SK-N-MC (cell line): ENCODE data around the gene GALNTL6.

ENCODE experiments used
- EZH2 ChIP-seq: fragments of 200-600 bp; sonication (generic); IDR thresholded peaks from one replicate; pipeline ENCODE4 v1.6.1; 2017; ENCODE audit warnings: antibody characterized with exemption
- FOXP2 ChIP-seq: optimal IDR thresholded peaks from 2 replicates; pipeline ENCODE3; 2011; ENCODE audit warnings: mild to moderate bottlenecking, moderate library complexity; ENCODE audit not compliant: insufficient read depth; ENCODE audit errors: extremely low read length, control extremely low read depth
- POLR2AphosphoS5 ChIP-seq: IDR thresholded peaks from 2 replicates; pipeline ENCODE4 v1.6.1; 2012; ENCODE audit warnings: mild to moderate bottlenecking, low read depth, low read length, borderline replicate concordance

DNA sequence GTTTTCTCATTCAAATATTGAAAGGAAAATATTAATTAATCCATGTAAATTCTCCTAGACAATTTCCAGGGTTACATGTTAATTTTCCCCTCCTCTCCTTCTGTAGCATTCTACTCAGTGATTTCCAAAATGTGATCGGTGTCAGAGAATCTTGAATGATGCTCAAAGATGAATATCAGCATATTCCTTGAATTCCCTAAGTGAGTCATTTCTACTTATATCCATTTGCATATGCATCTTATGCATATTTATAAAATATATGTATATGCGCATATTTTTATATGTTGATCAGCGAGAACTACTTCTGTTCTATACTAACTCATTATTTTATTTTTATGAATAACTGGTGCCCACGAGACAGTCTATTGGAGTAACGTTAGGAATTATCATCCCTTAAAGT lies 33.9 kb upstream of the GALNTL6 start:
- TF ChIP-seq POLR2AphosphoS5 (no peak), EZH2 (no peak), FOXP2 (no peak)
